Prostate gland (tissue), 2 donors: Measurements from ENCODE around the gene REPIN1.

ENCODE experiments used
- CTCF ChIP-seq, 4 experiments: fragments of 200-600 bp in 2 of 4; fragments of 450-650 bp in 2 of 4; sonication (generic) in 2 of 4; IDR thresholded peaks; 1 replicate in 3 of 4; 2 replicates in 1 of 4; pipeline ENCODE4 v1.5.1; 2016 to 2019; ENCODE audit warnings: antibody characterized with exemption in 4 of 4, mild to moderate bottlenecking in 2 of 4, moderate library complexity in 2 of 4
- POLR2A ChIP-seq: fragments of 450-650 bp; IDR thresholded peaks from one replicate; pipeline ENCODE4 v1.6.1; 2016; ENCODE audit warnings: antibody characterized with exemption, mild to moderate bottlenecking
- POLR2AphosphoS5 ChIP-seq: sonication (generic); formaldehyde crosslinking; IDR thresholded peaks from one replicate; pipeline ENCODE4 v1.6.1; 2017; ENCODE audit warnings: antibody characterized with exemption

GRCh38 chr7:150400788-150401423 is 32.3 kb downstream of the REPIN1 start:
- TF ChIP-seq CTCF (IDR thresholded peaks at IDR 0.05) (no peak), POLR2A (no peak), POLR2AphosphoS5 (no peak)
